Stimulated activated CD4-positive, alpha-beta T cell treated with anti-CD3 and anti-CD28 coated beads, TNF-alpha, amount 100 ng/mL, for 1 hour (primary cell): ENCODE data around the gene EPX.

Experiments
- DNase-seq, 3 donors: peaks; one replicate each; pipeline ENCODE4 v3.0.0-alpha.2; 2020; ENCODE audit warnings: low read depth in 3 of 3, low spot score in 1 of 3

Gene EPX

DNA sequence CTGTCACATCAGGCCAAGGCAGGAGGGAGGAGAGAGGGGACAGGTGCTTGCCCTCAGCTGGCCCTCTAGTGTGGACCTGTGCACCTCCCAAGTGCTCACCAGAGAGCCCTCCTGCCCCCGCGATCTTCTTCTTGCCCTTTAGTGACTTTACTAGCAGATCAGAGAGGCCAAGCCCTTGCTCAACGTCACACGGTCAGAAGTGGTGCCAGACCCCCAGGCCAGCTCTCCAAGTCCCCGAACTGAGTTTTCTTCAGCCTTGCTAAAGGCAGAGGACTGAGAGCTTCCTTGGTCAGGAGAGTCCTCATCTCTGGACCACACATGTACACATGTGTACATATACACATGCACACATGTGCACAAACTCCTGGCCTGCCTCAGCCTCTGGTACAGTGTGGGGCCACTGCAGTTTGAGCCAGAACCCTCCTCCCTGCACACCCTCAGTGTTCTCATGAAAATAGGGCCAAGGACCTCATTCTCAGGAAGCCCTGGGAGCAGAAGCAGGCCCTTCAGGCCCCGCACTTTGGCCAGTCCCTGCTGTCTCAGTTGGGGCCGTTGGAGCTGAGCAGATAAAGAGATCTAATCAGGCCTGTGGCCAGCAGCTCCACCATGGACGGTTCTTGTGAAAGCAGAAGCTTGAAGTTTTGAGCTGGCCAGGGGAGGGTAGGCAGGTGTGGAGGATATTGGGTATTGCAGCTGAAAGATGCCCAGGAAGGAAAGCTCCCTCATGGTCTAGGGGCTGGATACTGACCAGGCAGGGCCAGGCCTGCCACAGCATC, 7.4 kb upstream of the EPX start:
- no peak for DNase-seq

DNA sequence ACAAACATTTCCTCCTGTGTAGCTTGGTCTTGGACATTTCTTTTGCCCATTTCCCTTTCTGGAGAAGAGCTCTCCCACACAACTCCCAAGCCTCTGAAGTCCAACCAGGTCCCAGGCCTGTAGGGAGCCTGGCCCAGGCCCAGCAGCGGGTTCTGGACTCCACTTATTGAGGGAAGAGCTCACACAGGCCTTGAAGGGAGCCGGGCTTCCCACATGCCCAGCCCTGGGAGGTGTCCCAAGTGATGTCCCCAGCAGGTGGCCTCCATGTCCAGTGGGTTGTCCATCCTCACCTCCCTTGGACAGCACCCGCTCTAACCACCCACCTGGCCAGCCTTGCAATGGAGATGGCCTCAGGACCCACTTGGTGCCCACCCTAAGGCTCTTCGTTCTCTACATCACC, 5.9 kb upstream of the EPX start:
- no peak for DNase-seq

DNA sequence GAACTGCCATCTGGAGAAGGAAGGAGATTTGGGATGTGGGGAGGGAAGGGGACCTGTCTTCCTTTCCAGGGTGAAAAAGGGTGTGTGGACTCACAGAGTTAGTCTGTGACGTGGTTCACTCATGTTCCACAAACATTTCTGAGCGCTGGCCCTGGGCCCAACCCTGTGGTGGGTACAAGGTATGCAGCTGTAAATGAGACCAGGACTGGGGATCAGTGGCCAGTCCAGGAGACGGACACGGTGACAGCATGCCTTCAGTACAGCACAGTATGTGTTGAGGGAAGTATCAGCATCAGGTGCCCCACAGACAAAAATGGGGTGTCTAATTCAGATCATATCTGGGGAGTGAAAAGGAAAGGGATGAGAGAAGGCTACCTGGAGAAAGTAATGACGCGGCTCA, 5.5 kb upstream of the EPX start:
- DNase-seq, result no peak

DNA sequence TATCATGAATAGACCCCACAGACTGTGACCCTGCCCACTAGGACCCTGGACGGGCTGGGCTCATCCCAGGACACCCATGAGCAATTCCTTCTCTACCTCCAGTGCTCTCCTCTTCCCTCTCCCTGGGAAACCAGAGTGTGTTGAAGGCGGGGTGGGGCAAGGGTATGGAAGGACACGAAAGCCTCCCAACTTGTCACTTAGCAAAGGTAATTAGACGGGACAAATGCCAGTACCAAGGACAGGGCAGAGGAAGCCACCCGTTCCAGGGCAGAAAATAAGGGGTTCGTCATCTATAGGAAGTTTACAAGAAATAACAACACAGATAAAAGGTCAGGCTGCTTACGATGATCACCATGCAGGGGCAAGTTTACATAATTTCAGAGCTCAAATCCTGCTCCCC, 4.9 kb upstream of the EPX start:
- DNase-seq, result no peak

DNA sequence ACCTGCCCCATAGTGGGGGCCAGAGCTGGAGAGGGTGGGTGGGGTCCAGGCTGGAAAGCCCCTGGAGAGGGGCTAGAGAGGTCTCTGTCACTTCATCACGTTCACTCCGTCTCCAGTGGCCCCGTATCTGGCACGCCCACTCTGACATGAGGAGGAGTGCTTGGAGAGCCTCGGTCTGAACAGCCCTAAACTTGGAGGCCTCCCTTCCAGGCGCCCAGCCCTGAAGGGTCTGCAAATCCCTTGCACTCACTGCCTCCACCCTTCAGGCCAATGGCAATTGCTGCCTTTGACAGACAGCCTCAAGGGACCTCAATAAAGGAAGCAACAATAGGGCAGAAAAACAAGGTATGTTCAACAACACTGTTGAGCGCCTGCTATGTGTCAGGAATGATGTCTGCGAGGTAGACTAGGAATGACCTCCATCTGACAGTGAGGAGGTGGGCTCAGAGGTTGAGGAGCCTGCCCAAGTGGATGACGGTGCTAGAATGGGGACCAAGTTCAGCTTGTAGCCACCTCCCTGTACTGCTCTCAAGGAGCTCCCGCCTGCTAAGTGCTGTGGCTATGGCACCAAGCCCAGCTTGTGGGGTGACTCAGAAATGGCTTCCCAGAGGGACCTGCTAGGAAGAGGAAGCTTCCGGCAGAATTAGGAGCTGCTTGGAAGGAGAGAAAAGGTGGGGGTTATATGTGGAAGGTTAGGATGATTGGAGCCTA, 2.9 kb upstream of the EPX start:
- DNase-seq, result no peak

DNA sequence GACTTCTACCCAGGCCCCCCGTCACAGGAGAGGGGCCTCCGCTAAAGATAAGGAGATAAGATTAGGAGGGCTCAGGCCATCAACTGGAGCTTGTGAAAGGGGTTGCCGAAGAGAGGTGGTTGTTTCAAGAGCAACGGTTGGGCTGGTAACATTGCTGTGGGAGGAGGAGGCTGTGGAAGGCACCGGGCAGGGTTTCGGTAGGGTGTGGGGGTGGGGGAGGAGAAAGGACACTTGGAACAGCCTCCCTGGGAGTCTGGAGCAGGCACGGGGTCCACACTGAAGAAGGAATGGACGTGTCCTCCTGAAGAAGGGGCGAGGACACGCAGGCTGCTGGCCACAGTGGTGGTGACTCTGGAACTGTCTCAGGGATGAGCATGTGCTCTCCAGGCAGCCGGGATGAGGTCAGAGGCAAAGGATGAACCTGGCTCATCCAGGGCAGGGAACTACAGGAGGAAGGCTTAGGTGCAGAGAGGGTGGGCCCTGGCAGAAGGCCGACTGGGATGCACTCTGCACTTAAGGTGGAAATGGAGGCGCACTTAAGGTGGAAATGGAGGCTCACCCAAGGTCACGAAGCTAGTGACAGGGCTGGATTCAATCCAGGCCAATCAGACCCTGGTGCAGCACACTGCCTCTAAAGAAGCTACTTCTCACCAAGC, 1.2 kb upstream of the EPX start:
- DNase-seq, result no peak

DNA sequence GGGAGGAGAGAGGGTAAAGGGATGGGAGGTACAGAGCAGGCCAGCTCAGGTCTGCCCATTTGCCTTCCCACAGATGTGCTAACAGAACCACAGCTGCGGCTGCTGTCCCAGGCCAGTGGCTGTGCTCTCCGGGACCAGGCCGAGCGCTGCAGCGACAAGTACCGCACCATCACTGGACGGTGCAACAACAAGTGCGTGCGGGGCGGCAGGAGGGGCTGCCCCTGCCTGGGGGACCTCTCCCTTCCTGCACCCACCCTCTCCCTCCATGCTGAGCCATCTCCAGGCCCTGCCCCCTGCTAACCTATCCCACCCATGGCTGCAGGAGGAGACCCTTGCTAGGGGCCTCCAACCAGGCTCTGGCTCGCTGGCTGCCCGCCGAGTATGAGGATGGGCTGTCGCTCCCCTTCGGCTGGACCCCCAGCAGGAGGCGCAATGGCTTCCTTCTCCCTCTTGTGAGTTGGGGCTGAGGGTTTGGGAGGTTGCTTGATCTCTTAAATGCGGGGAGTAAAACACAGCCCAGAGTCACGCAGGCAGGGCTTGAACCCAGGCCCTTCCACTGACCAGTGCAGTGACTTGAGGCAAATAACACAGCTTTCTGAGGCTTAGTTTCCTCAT, 1.2 kb downstream of the EPX start:
- no peak for DNase-seq

DNA sequence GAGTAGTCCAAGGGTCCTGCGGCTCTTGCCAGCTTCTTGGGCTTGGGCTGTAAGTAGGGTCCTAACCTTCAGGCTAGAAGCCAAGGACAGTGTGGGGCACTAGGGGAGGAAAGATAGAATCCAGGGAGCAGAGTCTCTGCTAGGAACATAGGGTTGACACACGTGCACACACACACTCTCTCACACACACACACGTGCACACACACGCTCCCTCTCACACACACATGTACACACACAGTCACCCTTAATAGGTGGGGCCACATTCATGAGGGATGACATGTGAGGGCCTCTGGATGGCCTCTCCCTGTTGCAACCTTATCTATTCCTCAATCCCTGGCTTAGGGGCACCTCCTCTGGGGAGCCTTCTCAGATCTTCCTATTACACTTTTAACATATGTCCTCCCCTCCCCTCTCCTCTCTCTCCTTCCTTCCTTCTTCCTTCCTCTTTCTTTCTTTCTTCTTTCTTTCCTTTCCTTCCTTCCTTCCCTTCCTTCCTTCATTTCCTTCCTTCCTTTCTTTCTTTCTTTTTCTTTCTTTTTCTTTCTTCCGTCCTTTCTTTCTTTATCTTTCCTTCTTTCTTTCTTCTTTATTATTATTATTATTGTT, 3.1 kb downstream of the EPX start:
- no peak for DNase-seq

DNA sequence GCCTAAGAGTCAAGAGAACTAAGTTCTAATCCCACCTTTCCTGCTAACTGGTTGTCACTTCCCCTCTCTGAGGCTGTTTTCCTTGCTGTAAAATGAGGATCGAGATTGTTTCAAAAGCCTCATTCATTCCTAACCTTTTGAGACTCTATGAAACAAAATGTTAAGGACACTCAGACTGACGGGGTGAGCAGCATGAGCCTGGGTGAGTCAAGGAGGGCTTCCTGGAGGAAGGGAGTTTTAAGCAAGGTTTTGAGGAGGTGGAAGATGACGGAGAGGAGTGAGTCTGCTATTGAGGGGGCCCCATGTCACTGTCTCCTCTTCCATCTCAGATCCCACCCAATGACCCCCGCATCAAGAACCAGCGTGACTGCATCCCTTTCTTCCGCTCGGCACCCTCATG, 4.1 kb downstream of the EPX start:
- no peak for DNase-seq

DNA sequence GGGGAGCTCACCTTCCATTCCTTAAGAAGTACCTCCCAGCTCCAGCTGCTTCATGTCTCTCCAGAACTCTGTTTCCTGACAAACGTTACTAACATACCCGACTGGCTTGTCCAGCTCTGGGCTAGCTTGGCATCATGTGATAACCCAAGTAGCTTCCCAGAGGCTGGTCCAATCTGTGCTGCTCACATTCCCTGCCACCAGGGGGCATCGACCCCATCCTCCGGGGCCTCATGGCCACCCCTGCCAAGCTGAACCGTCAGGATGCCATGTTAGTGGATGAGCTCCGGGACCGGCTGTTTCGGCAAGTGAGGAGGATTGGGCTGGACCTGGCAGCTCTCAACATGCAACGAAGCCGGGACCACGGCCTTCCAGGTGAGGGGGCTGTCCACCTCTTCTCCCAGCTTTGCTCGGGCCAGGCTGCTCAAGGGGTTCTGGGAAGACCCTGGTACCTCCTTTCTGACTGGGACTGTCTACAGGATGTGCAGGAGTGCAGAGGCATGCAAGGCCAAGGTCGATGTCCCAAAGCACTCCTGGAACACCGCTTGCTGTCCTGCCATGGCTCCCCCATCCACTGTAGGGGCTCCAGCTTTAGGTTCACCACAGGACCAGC, 7.6 kb downstream of the EPX start:
- peak in 2 of 3 donors; percentile 11 to 39 for DNase-seq

DNA sequence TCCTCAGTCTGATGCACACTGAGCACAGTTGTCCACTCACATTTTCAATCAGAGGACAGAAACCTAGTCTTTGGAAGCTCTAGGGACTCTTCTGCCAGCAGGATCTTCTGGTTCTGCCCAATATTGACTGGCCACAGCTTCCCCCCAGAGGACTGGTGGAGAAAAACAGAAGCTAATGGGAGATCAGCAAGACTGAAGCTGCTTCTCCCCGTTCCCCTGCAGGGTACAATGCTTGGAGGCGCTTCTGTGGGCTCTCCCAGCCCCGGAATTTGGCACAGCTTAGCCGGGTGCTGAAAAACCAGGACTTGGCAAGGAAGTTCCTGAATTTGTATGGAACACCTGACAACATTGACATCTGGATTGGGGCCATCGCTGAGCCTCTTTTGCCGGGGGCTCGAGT, 10.3 kb downstream of the EPX start:
- DNase-seq, result no peak

DNA sequence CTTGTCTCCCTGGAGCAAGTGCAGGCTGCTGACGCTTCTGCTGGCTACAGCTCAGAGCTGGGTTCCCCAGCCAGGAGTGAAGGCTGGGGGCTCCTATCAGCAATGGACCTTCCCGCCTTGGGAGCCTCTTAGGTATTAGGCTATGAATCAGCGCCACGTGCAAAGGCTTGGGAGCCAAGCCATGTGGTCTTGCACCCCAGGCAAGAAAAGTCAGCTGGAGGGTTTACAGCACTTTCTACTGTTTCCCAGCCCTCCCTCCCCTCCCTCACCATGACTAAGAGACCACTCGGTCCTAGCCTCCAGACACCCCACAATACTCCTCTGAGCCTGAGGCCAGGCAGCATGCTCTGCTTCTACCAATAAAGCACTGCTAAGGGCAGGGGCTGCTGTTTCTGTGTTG, 12.3 kb downstream of the EPX start:
- DNase-seq, result no peak

DNA sequence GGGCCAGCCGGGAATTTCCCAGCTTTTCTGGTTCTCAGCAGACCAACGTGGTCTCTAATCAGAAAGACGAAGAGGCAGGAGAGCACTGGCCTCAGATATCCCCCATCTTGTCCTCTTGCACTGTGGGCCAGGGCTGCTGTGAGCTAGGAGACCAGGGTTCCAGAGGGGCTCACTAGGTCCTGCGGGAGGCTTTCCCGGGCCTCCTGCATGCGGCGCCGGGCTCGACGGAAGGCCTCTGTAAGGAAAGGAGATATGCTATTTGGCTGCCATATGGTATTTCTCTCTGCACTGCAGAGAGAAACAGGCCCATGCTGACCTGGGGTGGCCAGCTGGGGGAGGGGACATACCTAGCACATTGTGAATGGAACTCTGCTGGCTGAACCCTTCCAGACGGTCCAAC, 13.4 kb downstream of the EPX start:
- DNase-seq, result no peak

DNA sequence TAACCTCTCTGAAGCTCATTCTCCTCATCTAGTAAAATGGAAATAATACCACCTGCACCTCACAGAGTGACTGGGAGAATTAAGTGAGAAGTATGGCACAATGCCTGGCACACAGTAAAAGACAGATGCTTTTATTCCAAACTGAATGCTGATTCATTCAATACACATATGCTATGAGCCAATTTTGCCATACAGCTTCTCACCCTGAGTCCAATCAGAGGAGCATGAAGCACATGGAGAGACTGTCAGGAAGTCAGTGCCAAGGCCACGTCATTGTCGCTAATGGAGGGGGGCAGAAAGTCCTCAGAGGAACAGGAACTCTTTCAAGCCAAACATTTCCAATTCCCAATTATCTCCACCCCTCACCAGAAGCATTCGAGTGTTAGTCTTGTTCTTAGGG, 14.9 kb downstream of the EPX start:
- DNase-seq, result no peak

DNA sequence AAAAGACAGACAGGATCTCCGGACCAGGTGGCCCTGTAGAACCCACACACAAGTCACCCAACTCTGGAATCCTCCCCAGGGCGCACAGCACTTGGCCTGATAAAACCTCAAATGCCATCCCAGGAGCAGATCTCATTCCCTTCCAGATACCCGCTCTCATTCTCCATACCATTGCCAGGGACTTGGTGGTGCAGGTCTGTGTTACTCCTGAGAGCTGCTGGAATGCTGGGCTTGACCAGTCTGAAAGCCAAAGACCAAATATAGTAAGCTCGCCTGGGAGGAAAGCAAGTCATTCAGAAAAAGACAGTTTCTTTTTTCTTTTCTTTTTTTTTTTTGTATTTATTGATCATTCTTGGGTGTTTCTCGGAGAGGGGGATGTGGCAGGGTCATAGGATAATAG, 15.8 kb downstream of the EPX start:
- DNase-seq, result no peak

DNA sequence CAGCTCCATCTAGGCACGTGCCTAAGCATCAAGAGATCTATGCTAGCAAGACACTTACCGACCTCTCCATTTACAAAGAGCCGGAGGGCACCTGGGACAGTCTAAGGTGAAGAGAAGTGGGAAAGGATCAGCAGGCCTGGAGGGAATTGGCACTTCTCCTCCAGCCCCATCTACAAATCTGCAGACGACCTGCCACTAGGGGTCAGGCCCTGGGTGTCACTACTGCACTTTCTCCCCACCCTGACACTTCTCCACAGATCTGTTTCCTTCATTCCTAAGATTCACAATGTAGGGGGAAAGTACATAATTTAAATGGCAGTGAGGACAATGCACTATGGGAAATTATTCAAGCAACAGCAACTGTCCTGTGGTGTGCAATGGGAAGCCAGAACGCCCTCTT, 18.4 kb downstream of the EPX start:
- DNase-seq, result no peak

DNA sequence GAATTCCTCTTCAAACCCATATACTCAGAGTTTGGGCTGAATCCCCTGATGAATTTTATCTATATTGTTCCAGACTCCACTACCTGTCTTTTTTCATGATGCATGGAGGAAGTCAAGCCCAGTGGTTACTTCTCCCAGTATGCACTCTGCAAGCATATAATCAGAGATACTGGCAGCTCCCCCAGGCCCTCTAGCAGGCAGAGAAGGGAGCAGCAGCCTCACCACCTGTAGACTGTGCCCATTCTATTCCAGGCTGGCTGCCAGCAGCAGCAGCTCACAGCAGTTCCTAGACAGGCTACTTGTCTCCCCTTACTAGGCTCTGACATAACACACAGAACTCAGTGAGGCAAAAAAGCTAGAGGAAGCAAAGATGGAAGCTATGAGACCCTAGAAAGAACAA, 23.2 kb downstream of the EPX start:
- no peak for DNase-seq

DNA sequence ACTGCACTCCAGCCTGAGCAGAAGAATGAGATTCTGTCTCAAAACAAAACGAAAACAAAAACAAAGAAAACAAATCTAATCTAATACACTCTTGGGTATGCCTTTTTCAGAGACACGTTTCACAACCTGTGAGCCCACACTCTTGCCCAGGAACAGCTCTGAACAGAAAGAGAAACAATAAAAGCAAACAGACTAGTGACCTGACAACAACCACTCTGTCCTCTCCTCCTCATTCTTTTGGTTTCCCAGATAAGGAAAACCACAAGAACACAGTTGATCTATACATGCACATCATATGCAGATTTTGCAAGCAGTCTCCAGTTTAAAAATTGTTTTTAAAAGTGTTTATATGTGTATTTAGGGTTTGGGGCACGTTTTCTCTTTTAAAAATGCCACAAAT, 25.2 kb downstream of the EPX start:
- no peak for DNase-seq

DNA sequence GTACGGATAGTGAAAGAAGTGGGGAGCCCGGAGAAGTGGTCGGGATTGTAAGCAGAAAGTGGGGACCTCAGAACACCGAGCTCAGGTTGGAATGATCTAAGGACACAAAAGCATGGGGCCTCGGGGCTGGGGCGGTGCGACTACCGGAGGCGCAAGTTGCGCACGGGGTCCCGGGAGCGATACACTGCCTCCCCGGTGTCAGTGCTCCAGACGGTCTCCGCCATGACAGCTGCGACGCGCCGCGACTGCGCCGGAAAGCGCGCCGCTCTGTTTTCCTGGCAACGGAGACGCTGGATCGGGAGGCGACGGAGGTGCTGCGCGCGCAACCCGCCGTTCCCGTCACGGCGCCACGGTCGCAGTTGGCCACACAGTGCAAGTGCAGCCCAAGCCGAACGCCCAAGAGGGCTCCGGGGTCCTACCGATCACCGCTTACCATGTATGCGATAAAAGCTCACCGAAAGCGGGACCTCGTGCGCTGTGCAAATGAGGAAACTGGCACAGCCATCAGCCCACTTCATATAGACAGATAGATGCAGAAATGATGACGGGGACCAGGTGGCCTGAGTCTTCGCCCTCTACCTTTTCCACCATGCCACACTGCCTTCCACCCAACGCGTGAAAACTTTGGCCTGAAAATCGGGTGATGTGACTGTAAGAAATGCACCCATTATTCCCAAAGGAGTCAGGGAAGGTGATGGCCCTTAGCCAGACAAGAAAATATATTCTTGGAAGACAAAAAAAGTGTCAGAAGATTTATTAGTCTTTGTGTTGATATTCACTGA, 26.7 kb downstream of the EPX start, which contains the start of gene MKS1:
Gene MKS1, minus strand, starts transcription at position 249 of the 782 bp plus-strand sequence. Its CDS starts 25 bp downstream, at position 224.
- peak; percentile 89 to 92 (median 91) for DNase-seq

DNA sequence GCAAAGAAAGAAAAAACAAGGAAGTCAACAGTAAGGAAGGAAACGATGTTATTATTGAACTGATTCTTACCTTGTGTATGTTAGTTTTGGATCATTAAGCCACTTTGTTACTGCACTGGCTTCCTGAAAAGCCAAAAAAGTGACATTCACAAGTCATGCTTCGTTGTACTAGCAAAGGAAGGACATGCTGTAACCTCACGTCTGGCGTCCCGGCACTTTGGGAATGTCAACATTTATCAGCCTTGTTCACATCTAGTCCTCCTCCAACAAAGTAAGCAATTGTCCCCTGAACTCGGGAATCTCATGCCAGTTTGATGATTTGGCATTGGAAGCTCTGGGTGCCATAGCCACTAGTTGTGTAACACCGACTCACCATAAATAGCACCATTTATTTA, 27.3 kb downstream of the EPX start:
- DNase-seq, result no peak
